Mucosa of descending colon (tissue), 3 donors: Measurements from ENCODE around the gene WDFY3. TPM values are rescaled to one million over a fixed set of nuclear protein-coding genes. Genes with fewer than 3 reads are reported as not detected.

Experiments
- ATAC-seq: fragments of 200-7000 bp; cut with Tn5 transposase; one replicate; pipeline ENCODE4 v1.9.1; 2020; ENCODE audit warnings: mild to moderate bottlenecking, moderate library complexity
- DNase-seq, 3 donors: peaks; one replicate each; pipeline ENCODE4 v3.0.0-alpha.2; 2020
- H3K36me3 ChIP-seq: fragments of 200-600 bp; one replicate; pipeline ENCODE4 v1.8.0; 2021; ENCODE audit warnings: low read depth, mild to moderate bottlenecking
- H3K4me1 ChIP-seq: fragments of 200-600 bp; one replicate; pipeline ENCODE4 v1.8.0; 2021; ENCODE audit warnings: low read depth, mild to moderate bottlenecking
- H3K4me3 ChIP-seq: fragments of 200-600 bp; one replicate; pipeline ENCODE4 v1.8.0; 2021; ENCODE audit warnings: mild to moderate bottlenecking
- H3K9me3 ChIP-seq: fragments of 200-600 bp; one replicate; pipeline ENCODE4 v1.8.0; 2021; ENCODE audit warnings: mild to moderate bottlenecking
- CTCF ChIP-seq: fragments of 200-600 bp; IDR thresholded peaks from one replicate; pipeline ENCODE4 v1.8.0; 2022; ENCODE audit warnings: antibody characterized with exemption, mild to moderate bottlenecking
- intact Hi-C, 2 donors: fragments of 100-400 bp; cut with DNase I in 1 of 2; cut with micrococcal nuclease in 1 of 2; formaldehyde crosslinking; loops; one replicate each; pipeline versions ENCODE4 v1.11.0 to v1.11.1; 2022; cut with DNase I, micrococcal nuclease
- total RNA-seq, 3 donors: library from RNA; stranded (reverse); fragmentation: NEBNext Ultra II Directional in 2 of 3; extraction: Animal tissue kit (Norgen Biotek cat#: 25700) in 2 of 3; gene quantifications; one replicate each; pipeline versions ENCODE4 v1.2.1 to v1.2.4, GENCODE V29; 2021 to 2023
- donor health status: DM: no; HTN: no; CAD: no; lungs with moderate emphysema.
- donor health status: DM: no; HTN: no; CAD: no.
- donor health status: DM: no; HTN: yes; CAD: no.

The WDFY3 gene
- total RNA-seq, 3 donors from 2014 or later: 49.5 to 76.9 (median 55.5) TPM

DNA sequence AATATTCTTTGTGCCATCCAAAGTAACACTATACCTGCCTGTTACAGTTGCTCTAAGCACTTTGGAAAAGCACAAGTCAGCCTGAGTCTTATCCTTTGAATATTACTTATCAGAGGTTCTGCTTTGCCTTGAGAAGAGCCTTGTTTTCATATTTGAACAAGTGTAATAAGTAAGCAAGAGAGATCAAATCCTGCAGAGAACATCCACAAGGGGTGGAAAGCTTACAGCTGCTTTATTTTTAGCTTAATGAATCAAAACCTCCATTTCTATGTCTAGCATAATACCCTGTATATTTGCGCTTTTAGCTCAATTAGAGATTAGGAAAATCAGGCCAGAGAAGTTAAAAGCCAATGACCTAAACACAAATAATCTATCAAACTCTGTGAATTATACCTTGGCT, 243.8 kb downstream of the WDFY3 start:
- DNase-seq (no peak), ATAC-seq (no peak)
- no peaks in the 10 kb centered on the region for H3K36me3 ChIP-seq
- intact Hi-C loops: no loop called here
- H3K4me1 ChIP-seq: no peaks in the 10 kb centered on the region
- H3K4me3 ChIP-seq: no peak overlapping the region
- H3K9me3 ChIP-seq: no peaks in the 10 kb centered on the region
- no peak for TF ChIP-seq CTCF

GRCh38 chr4:84719115-84719514, 247.4 kb downstream of the WDFY3 start:
- no peak for TF ChIP-seq CTCF
- DNase-seq (no peak), ATAC-seq (no peak)
- Histone ChIP-seq H3K9me3 (no peaks in the 10 kb centered on the region), H3K4me3 (no peak overlapping the region), H3K36me3 (no peaks in the 10 kb centered on the region), H3K4me1 (no peaks in the 10 kb centered on the region)
- intact Hi-C loops: no loop called here

- TF ChIP-seq CTCF: no peak
- Histone ChIP-seq H3K9me3 (no peaks in the 10 kb centered on the region), H3K4me3 (no peak overlapping the region), H3K36me3 (no peaks in the 10 kb centered on the region), H3K4me1 (no peaks in the 10 kb centered on the region)
- intact Hi-C loops: no loop called here
- ATAC-seq: no peak
- no peak for DNase-seq
Observed at GRCh38 chr4:84718699-84719098, 247.8 kb downstream of the WDFY3 start.

DNA sequence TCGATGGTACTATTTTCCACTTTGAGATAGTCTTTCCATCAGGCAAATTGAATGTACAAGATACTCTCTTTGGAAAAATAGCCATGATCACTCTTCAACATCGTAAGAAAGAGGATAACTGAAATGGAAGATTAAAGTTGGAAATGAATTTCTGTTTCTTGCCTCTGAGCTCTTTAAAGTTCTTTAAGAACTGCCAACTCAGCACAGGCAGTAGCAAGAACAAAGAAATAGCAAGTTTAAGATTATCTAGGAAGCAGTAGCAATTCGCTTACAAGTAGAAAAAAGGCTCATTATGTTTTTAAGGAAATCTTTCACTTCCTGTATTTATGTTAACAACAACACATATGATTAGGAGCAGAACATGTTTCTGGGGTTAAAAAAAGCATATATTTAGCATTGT, 255.9 kb downstream of the WDFY3 start:
- Histone ChIP-seq H3K4me3 (no peak overlapping the region), H3K9me3 (no peaks in the 10 kb centered on the region), H3K36me3 (no peaks in the 10 kb centered on the region), H3K4me1 (no peaks in the 10 kb centered on the region)
- no peak for ATAC-seq
- no peak for DNase-seq
- intact Hi-C loops: no loop called here
- TF ChIP-seq CTCF: no peak

DNA sequence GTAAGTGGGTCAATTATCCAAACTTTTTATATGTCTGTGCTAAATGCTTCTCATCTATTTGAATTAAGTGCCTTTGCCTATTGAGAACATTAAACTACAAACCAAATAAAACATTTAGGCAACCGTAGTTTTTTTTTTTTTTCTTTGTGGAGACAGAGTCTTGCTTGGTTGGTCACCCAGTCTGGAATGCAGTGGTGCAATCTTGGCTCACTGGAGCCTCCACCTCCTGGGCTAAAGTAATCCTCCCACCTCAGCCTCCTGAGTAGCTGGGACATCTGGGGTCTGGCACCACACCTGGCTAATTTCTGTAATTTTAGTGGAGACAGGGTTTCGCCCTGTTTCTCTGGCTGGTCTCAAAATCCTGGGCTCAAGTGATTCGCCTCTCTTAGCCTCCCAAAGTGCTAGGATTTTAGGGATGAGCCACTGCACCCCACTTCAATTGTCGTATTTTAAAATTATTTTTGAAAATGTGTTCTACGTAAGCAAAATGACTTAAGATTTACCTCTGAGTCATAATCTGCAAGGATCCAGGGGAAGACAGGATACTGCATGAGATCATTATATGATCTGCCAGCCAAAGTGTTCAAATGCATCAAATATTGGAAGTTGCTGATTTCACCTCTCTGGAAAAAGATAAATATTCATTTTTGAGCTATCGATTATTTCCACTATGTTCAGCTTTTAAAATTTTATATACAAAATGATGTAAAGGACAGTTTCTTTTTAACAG, 257.9 kb downstream of the WDFY3 start:
- ATAC-seq: no peak
- no peaks in the 10 kb centered on the region for H3K4me1 ChIP-seq
- no peaks in the 10 kb centered on the region for H3K36me3 ChIP-seq
- H3K9me3 ChIP-seq: no peaks in the 10 kb centered on the region
- no peak for TF ChIP-seq CTCF
- intact Hi-C loops: no loop called here
- DNase-seq: no peak
- no peak overlapping the region for H3K4me3 ChIP-seq

GRCh38 chr4:84706286-84706685, 260.2 kb downstream of the WDFY3 start:
- no peak for ATAC-seq
- TF ChIP-seq CTCF: no peak
- Histone ChIP-seq H3K36me3 (no peaks in the 10 kb centered on the region), H3K4me3 (no peak overlapping the region), H3K9me3 (no peaks in the 10 kb centered on the region), H3K4me1 (no peaks in the 10 kb centered on the region)
- intact Hi-C loops: no loop called here
- no peak for DNase-seq
